ENCODE data around the gene LAMP1.

LAMP1 gene

DNA sequence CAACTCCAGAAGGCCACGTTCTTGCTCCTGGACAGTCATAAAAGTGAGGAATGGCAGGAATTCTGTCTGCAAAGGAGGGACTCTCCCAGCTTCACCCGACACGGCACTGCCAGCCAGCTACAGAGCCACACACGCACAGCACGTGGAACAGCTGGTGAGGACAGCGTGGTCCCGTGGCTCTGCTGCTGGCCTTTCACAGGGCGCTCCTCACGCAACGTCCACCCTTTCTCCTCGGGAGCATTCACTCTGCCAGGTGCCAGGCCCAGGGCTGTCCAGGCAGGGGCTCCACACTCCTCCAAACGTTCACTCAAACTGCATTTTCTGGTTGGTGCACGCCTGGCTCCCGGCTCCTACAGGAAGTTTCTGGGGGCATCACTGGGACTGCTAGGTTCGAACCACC, 52.5 kb downstream of the LAMP1 start:
- Histone ChIP-seq H3K4me1 (ENCODE audit: control insufficient read depth in 1 of 2, insufficient read depth in 1 of 2, low read depth in 1 of 2, low read length in 1 of 2) (no peaks in the 10 kb centered on the region), H3K27me3 (no peaks in the 10 kb centered on the region), H3K36me3 (no peaks in the 10 kb centered on the region), H3K4me3 (ENCODE audit: low read depth in 1 of 2, low read length in 1 of 2) (no peak overlapping the region), H3K27ac (no peak overlapping the region), H3K9me3 (peaks cover 13% of the 10 kb centered on the region)
- TF ChIP-seq, protein P1, sequence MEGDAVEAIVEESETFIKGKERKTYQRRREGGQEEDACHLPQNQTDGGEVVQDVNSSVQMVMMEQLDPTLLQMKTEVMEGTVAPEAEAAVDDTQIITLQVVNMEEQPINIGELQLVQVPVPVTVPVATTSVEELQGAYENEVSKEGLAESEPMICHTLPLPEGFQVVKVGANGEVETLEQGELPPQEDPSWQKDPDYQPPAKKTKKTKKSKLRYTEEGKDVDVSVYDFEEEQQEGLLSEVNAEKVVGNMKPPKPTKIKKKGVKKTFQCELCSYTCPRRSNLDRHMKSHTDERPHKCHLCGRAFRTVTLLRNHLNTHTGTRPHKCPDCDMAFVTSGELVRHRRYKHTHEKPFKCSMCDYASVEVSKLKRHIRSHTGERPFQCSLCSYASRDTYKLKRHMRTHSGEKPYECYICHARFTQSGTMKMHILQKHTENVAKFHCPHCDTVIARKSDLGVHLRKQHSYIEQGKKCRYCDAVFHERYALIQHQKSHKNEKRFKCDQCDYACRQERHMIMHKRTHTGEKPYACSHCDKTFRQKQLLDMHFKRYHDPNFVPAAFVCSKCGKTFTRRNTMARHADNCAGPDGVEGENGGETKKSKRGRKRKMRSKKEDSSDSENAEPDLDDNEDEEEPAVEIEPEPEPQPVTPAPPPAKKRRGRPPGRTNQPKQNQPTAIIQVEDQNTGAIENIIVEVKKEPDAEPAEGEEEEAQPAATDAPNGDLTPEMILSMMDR (IDR thresholded peaks at IDR 0.05), result no peak

DNA sequence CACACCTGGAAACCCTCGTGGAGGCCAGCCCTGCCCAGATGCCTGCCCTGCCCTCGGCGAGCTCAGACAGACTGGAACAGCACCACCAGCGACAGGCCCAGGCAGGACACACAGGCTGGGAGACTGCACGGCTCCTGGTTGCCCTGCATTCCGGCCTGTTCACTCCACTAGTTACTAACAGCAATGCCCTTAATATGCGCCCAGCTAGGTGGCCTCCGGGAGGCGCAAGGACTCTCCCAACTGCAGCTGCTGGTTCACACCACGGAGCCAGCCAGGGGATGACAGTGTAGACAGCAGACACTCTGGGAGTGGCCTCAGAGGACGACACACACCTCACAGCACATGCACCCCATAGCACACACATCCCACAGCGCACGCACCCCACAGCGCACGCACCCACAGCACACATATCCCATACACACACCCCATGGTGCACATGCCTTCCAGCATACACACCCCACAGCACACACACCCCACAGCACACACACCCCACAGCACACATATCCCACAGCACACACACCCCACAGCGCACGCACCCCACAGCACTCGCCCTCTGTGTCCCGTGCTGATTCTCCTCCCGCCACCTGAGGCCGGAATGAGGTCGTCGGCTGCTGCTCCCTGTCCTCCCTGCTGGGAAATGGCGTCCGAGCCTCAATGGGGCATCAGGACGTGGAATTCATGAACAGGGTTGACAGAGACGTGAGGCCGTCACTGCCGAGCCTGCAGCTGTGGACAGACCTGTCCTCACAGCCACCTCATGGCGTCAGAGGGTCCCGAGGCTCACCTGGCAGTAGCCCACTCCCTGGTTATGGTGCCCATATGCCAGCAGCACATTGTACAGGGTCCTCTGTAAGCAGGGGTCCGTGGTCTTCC, 53.3 kb downstream of the LAMP1 start:
- TF ChIP-seq, protein P1 (IDR thresholded peaks at IDR 0.05), result no peak
- H3K4me1 ChIP-seq (ENCODE audit: control insufficient read depth in 1 of 2, insufficient read depth in 1 of 2, low read depth in 1 of 2, low read length in 1 of 2), result no peaks in the 10 kb centered on the region
- H3K27me3 ChIP-seq, result no peaks in the 10 kb centered on the region
- H3K4me3 ChIP-seq (ENCODE audit: low read depth in 1 of 2, low read length in 1 of 2), result no peak overlapping the region
- peaks cover 12% of the 10 kb centered on the region for H3K9me3 ChIP-seq
- H3K27ac ChIP-seq, result no peak overlapping the region
- no peaks in the 10 kb centered on the region for H3K36me3 ChIP-seq

DNA sequence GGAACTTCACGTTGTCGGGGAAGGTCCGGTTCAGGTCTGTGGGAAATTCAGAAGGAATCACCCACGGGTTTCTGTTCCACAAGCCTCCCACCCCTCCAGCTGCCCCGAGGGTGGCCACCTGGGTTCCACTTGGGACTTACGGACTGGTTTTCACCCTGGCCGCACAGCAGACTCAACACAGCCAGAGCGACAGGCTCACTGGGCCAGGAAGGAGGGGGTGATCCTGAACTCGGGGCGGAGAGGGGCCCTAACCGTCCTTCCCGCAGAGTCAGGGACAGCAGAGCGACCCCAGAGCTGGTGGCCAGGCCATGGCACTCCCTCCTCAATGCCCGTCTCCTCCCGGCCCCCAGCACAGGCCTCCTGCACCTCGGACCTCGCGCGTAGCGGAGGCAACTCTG, 53.9 kb downstream of the LAMP1 start:
- no peaks in the 10 kb centered on the region for H3K4me1 ChIP-seq (ENCODE audit: control insufficient read depth in 1 of 2, insufficient read depth in 1 of 2, low read depth in 1 of 2, low read length in 1 of 2)
- H3K9me3 ChIP-seq, result peaks cover 7% of the 10 kb centered on the region
- TF ChIP-seq, protein P1 (IDR thresholded peaks at IDR 0.05), result no peak
- H3K4me3 ChIP-seq (ENCODE audit: low read depth in 1 of 2, low read length in 1 of 2), result no peak overlapping the region
- no peak overlapping the region for H3K27ac ChIP-seq
- H3K36me3 ChIP-seq, result no peaks in the 10 kb centered on the region
- no peaks in the 10 kb centered on the region for H3K27me3 ChIP-seq

DNA sequence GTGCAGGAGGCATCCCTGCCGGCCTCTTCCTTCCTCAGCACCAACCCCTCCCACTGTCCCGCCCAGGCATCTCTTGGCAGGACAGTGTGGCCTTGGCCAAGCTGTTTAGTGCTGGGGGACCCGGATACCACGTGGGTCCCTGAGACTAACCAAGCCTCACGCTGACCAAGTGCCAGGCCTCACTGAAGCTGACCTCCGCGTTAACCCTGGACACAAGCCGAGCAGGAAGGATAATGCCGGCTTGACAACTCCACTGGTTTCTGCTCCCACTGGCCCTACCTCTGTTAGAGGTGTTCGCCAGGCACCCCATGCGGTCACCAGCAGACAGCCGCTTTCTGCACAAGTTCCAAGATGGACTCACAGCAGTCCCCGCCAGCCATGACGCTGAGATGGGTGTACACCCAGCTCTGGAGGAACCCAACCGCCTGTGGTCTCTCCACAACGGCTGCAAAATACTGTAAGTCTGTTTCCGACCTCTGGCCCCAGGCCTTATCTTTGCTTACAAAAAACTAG, 54.5 kb downstream of the LAMP1 start:
- no peak overlapping the region for H3K27ac ChIP-seq
- H3K9me3 ChIP-seq, result peaks cover 7% of the 10 kb centered on the region
- TF ChIP-seq, protein P1 (IDR thresholded peaks at IDR 0.05), result no peak
- no peak overlapping the region for H3K4me3 ChIP-seq (ENCODE audit: low read depth in 1 of 2, low read length in 1 of 2)
- no peaks in the 10 kb centered on the region for H3K4me1 ChIP-seq (ENCODE audit: control insufficient read depth in 1 of 2, insufficient read depth in 1 of 2, low read depth in 1 of 2, low read length in 1 of 2)
- H3K27me3 ChIP-seq, result no peaks in the 10 kb centered on the region
- H3K36me3 ChIP-seq, result no peaks in the 10 kb centered on the region

DNA sequence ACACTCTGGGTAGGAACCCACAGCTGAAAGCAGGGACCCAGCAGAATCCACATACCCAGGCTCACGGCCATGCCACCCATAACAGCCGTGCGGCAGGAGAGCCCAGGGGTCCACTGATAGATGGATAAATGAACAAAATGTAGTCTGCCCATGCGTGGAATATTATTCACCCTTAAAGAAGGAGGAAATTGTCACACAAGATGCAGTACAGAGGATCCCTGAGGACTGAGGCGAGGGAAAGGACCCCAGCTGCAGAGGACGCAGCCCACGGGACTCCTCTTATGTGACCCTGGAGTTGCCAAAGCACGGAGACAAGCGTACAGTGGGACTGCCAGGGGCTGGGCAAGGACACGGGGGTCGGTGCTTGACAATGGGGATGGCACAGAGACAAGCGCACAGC, 56.2 kb downstream of the LAMP1 start:
- peaks cover 1% of the 10 kb centered on the region for H3K9me3 ChIP-seq
- H3K27ac ChIP-seq, result no peak overlapping the region
- H3K4me3 ChIP-seq (ENCODE audit: low read depth in 1 of 2, low read length in 1 of 2), result no peak overlapping the region
- TF ChIP-seq, protein P1 (IDR thresholded peaks at IDR 0.05), result no peak
- no peaks in the 10 kb centered on the region for H3K36me3 ChIP-seq
- H3K27me3 ChIP-seq, result peaks cover 8% of the 10 kb centered on the region
- no peaks in the 10 kb centered on the region for H3K4me1 ChIP-seq (ENCODE audit: control insufficient read depth in 1 of 2, insufficient read depth in 1 of 2, low read depth in 1 of 2, low read length in 1 of 2)
